Measurements from ENCODE around the gene RAB32.

The RAB32 gene

DNA sequence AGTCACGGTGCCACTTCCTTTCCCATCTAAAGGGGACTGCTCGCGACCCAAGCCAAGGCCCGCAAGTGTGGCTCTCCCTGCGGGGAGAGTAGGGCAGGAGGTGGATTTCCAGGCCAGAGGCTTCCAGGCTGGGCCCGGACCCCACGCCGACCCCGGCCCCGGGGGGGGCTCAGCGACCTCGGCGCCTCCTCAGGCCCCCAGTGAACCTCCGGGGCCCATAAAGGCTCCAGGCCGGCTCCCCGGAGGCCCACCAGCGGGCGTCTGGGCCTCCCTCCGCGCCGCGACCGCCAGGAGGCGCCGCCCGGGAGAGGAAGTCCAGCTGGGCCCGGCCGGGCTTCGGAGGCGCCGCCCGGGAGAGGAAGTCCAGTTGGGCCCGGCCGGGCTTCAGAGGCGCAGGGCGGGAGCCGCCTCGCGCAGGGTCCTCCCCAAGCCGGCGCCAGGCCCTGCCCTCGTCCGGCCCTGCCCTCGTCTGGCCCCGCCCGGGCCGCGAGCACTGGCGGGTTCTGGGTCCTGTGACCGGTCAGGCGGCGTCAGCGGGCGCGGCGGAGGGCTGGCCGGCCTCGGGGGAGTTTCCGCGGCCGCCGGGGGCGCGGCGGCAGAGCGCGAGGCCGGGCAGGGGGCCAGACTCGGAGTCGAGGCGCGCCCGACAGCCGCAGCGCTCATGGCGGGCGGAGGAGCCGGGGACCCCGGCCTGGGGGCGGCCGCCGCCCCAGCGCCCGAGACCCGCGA, at the start of gene RAB32:
TSS of gene RAB32 (plus strand) at position 623 of the 729 bp plus-strand sequence. CDS start at position 662, 39 bp downstream.
- TF ChIP-seq, protein P1, sequence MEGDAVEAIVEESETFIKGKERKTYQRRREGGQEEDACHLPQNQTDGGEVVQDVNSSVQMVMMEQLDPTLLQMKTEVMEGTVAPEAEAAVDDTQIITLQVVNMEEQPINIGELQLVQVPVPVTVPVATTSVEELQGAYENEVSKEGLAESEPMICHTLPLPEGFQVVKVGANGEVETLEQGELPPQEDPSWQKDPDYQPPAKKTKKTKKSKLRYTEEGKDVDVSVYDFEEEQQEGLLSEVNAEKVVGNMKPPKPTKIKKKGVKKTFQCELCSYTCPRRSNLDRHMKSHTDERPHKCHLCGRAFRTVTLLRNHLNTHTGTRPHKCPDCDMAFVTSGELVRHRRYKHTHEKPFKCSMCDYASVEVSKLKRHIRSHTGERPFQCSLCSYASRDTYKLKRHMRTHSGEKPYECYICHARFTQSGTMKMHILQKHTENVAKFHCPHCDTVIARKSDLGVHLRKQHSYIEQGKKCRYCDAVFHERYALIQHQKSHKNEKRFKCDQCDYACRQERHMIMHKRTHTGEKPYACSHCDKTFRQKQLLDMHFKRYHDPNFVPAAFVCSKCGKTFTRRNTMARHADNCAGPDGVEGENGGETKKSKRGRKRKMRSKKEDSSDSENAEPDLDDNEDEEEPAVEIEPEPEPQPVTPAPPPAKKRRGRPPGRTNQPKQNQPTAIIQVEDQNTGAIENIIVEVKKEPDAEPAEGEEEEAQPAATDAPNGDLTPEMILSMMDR (conservative IDR thresholded peaks at IDR 0.05; ENCODE audit: low read depth, low read length), result peak; percentile 60
- peak; percentile 74 for DNase-seq (ENCODE audit: low read depth)
- peak within 1 kb of the TSS; percentile 67 for H3K4me3 ChIP-seq (ENCODE audit: low read length)

DNA sequence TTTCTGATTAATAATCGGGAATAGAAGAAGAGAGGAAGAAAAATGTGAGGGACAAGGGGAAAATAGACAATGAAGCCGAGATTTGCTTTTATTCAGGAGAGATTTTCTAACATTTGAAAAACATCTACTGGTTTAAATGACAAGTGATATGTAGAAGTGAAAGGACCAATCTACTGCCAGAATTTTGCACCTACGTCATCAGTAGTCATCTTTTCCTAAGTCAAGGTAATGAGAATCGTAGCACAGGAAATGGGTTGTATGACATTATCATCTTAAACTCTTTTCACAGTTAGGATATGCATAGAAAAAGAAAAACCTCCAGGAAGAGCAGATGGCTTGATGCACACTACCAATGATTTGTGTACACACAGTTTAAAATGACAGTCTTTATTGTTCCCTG, 45.3 kb upstream of the RAB32 start:
- no peak for DNase-seq (ENCODE audit: low read depth)
- TF ChIP-seq, protein P1 (conservative IDR thresholded peaks at IDR 0.05; ENCODE audit: low read depth, low read length), result no peak

DNA sequence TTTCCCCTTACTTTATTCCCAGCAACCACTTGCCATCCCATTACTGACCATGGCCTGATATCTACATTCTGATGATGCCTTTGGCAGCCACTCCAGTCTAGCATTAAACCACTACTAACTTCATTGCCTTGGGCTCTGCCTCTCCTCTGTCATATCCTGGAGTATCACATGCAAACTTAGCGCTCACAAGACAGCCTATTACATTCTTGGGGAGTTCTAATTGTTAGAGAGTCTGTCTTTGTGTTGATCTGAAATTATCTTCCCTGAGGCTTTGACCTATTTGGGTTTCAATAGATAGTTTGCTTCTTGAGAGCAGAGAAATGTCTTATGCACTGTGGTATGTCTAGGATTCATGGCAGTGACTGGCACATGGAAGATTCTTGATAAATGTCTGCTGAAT, 40.5 kb upstream of the RAB32 start:
- TF ChIP-seq, protein P1 (conservative IDR thresholded peaks at IDR 0.05; ENCODE audit: low read depth, low read length), result no peak
- DNase-seq (ENCODE audit: low read depth), result no peak
- H3K4me3 ChIP-seq (ENCODE audit: low read length), result no peak overlapping the region

More for the DNA sequence above, 45.3 kb upstream of the RAB32 start:
- H3K4me3 ChIP-seq (ENCODE audit: low read length), result no peak overlapping the region

DNA sequence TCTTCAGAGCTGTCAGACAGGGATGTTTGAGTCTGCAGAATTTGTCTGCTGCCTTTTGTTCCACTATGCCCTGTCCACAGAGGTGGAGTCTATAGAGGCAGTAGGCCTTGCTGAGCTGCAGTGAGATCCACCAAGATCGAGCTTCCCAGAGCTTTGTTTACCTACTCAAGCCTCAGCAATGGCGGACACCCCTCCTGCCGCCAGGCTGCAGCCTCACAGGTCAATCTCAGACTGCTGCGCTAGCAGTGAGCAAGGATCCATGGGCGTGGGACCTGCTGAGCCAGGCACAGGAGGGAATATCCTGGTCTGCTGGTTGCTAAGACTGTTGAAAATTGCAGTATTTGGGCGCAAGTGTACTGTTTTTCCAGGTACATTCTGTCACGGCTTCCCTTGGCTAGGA, 28.4 kb upstream of the RAB32 start:
- no peak for DNase-seq (ENCODE audit: low read depth)
- no peak overlapping the region for H3K4me3 ChIP-seq (ENCODE audit: low read length)
- TF ChIP-seq, protein P1 (conservative IDR thresholded peaks at IDR 0.05; ENCODE audit: low read depth, low read length), result no peak

DNA sequence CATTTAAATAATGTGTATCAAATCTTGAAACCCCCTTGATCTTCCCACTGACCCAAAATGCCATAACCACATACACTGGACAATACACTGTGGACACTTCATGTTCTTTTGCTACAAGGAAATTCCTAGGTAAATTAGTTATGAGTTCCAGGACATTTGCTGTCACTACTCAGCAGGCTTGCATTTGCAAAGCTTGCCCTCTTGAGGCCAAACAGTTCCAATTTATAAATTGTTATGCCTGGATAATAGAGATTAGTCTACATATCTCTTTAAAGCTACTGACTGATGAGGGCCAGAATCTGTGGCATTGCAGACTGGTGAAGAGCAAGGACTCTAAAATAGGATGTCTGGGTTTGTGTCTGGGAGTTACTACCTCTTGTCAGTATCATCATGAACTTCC, 17.4 kb upstream of the RAB32 start:
- H3K4me3 ChIP-seq (ENCODE audit: low read length), result no peak overlapping the region
- TF ChIP-seq, protein P1 (conservative IDR thresholded peaks at IDR 0.05; ENCODE audit: low read depth, low read length), result peak; percentile 56
- DNase-seq (ENCODE audit: low read depth), result no peak

DNA sequence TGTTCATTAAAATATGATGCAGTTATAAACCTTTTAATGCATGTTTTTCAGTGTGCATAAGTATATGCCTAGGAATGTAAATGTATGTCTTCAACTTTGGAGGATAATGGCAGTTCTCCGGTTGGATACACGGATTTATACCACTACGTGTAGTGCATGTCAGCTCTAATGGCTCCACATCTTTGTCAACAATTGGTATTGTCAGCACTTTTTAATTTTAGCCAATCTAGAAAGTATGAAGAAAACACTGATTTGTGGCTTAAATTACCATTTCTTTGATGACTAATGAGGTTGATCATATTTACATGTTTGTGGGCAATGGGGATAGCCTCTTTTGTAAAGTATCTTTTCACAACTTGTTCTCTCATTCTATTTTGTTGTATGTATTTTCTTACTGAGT, 10.9 kb upstream of the RAB32 start:
- no peak overlapping the region for H3K4me3 ChIP-seq (ENCODE audit: low read length)
- DNase-seq (ENCODE audit: low read depth), result no peak
- TF ChIP-seq, protein P1 (conservative IDR thresholded peaks at IDR 0.05; ENCODE audit: low read depth, low read length), result no peak

DNA sequence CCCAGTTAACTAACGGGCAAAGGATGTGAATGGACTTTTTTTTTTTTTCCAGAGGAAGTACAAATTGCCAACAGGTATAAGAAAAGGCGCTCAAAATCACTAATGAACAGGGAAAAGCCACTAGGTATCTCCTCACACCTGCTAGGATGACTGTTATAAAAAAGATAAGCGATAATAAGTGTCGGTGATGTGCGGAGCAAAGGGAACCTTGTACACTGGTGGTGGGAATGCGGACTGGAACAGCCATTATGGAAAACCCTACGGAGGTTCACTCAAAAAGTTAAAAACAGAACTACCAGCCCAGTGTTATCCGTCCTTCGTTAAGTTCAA, 787 bp upstream of the RAB32 start:
- no peak for DNase-seq (ENCODE audit: low read depth)
- TF ChIP-seq, protein P1 (conservative IDR thresholded peaks at IDR 0.05; ENCODE audit: low read depth, low read length), result no peak
- H3K4me3 ChIP-seq (ENCODE audit: low read length), result peak overlapping the region; percentile 47
